ENCODE data around the gene PALM. TPM values are rescaled to one million over a fixed set of nuclear protein-coding genes. Genes with fewer than 3 reads are reported as not detected.

Gene PALM
- total and polyA plus RNA-seq, 5 donors: 30.3 to 84.9 (median 41.5) TPM

DNA sequence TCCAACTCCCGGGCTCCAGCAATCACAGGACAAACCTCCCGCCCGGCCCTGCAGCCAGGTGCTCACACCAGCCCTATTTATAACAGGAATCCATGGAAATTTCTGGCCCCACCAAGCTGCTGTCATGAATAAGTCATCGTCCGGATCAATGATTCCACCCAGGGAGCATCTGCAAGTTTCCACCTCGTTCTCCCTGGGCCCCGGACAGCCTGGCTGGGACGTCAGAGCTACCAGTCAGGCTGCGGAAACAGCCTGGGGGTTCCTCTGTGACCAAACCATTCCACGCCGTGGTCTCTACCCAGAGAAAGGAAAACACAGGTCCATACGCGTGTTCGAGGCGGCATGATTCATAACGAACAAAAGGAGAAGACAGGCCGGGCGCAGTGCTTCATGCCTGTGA lies 67.8 kb downstream of the PALM start:
- H3K27me3 ChIP-seq (ENCODE audit: control insufficient read depth, insufficient read depth): no peaks in the 10 kb centered on the region
- H3K27ac ChIP-seq (ENCODE audit: low read length): no peak overlapping the region
- ATAC-seq (no peak), DNase-seq (no peak)
- H3K9me3 ChIP-seq (ENCODE audit: control insufficient read depth, low read length): no peaks in the 10 kb centered on the region
- H3K4me3 ChIP-seq (ENCODE audit: low read length): no peak overlapping the region
- WGBS: 89% methylated on average over 18 of the region's 18 CpGs
- intact Hi-C loops (cut with DNase I): loop anchor here in 2 of 4 donors (10.0 kb wide), 2 partner anchors 78 to 208 kb away; partner anchors contain the start of genes CFD (in 1 of the 2), ELANE (in 1 of the 2) and WDR18 (in 1 of the 2)
- no peaks in the 10 kb centered on the region for H3K4me1 ChIP-seq (ENCODE audit: control insufficient read depth, insufficient read depth, low read length)

DNA sequence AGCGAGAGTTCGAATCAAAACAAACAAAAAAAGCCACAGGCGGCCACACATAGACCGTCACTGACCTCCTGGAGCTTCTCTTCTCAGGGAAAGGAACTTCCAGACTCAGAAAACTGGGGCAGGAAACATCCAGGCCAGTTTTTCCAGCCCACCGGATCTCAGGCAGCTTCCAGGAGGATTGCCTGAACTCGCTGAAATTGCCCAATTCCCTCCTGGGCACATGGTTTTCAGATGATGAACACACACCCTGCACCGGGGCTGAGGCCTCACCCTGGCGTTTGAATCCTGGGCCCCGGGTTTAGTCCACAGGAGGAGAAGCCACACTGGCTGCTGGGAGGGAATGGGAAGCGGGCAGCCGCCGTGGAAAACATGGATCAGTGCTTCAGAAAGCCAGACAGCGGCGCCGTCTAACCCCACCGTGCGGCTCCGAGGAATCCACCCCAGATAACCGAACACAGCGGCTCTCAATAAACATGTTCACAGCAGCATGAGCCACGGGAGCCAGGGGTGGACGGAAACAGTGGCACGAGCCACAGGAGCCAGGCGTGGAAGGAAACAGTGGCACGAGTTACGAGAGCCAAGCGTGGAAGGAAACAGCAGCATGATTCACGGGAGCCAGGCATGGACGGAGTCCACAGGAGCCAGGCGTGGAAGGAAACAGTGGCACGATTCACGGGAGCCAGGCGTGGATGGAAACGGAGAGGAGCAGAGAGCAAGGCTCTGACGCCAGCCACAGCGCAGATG lies 70.3 kb downstream of the PALM start:
- DNase-seq (peak; percentile 69 to 77 (median 71)), ATAC-seq (peak; percentile 67 to 75)
- intact Hi-C loops (cut with DNase I): loop anchor here in 2 of 4 donors (10.0 kb wide), 2 partner anchors 76 to 206 kb away; partner anchors contain the start of genes CFD (in 1 of the 2), ELANE (in 1 of the 2) and WDR18 (in 1 of the 2)
- Histone ChIP-seq H3K4me1 (ENCODE audit: control insufficient read depth, insufficient read depth, low read length) (no peaks in the 10 kb centered on the region), H3K9me3 (ENCODE audit: control insufficient read depth, low read length) (no peaks in the 10 kb centered on the region), H3K27ac (ENCODE audit: low read length) (peak overlapping the region; percentile 49), H3K4me3 (ENCODE audit: low read length) (no peak overlapping the region), H3K27me3 (ENCODE audit: control insufficient read depth, insufficient read depth) (no peaks in the 10 kb centered on the region)
- WGBS: 37% methylated on average over 36 of the region's 36 CpGs

DNA sequence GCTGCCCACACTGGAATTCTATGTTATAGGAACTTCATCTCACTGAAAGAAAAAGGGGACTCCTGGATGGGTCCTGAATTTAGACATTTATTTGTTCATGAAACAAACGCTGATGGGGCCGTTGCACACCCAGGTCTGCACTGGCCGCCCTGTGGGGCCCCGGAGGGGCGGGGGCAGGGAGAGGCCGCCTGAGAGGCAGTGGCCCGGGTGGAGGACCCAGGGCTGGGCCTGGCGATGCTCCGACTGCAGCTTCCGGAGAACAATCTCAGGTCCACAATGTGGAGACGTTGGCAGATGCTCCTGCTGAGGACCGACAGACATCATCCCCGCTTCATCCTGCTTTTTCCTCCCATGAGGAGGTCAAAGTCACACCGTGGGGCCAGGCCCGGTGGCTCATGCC lies 72.2 kb downstream of the PALM start:
- no peak overlapping the region for H3K4me3 ChIP-seq (ENCODE audit: low read length)
- no peaks in the 10 kb centered on the region for H3K4me1 ChIP-seq (ENCODE audit: control insufficient read depth, insufficient read depth, low read length)
- no peak overlapping the region for H3K27ac ChIP-seq (ENCODE audit: low read length)
- no peak for DNase-seq
- WGBS: 77% methylated on average over 15 of the region's 15 CpGs
- ATAC-seq: no peak
- H3K27me3 ChIP-seq (ENCODE audit: control insufficient read depth, insufficient read depth): no peaks in the 10 kb centered on the region
- intact Hi-C loops (cut with DNase I): no loop called here
- no peaks in the 10 kb centered on the region for H3K9me3 ChIP-seq (ENCODE audit: control insufficient read depth, low read length)

DNA sequence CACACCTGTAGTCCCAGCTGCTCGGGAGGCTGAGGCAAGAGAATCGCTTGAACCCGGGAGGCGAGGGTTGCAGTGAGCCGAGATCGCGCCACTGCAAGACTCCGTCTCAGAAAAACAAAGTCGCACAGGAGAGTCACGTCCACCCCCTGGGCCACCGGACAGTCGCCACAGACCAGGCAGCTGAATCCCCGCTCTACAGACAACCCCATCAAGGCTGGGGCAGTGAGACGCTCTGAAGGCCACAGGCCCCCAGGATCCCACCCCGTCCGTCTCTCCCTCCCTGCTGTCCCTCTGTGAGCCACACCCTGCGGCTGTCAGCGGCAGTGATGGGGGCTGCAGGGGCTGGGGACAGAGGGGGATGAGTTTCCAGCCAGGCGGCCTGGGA lies 73.1 kb downstream of the PALM start:
- Histone ChIP-seq H3K4me3 (ENCODE audit: low read length) (peak overlapping the region; percentile 8), H3K27ac (ENCODE audit: low read length) (peak overlapping the region; percentile 43), H3K9me3 (ENCODE audit: control insufficient read depth, low read length) (no peaks in the 10 kb centered on the region), H3K27me3 (ENCODE audit: control insufficient read depth, insufficient read depth) (no peaks in the 10 kb centered on the region), H3K4me1 (ENCODE audit: control insufficient read depth, insufficient read depth, low read length) (no peaks in the 10 kb centered on the region)
- DNase-seq (no peak), ATAC-seq (peak; percentile 2 to 13)
- intact Hi-C loops (cut with DNase I): no loop called here
- 83% methylated on average over 19 of the region's 19 CpGs for WGBS

DNA sequence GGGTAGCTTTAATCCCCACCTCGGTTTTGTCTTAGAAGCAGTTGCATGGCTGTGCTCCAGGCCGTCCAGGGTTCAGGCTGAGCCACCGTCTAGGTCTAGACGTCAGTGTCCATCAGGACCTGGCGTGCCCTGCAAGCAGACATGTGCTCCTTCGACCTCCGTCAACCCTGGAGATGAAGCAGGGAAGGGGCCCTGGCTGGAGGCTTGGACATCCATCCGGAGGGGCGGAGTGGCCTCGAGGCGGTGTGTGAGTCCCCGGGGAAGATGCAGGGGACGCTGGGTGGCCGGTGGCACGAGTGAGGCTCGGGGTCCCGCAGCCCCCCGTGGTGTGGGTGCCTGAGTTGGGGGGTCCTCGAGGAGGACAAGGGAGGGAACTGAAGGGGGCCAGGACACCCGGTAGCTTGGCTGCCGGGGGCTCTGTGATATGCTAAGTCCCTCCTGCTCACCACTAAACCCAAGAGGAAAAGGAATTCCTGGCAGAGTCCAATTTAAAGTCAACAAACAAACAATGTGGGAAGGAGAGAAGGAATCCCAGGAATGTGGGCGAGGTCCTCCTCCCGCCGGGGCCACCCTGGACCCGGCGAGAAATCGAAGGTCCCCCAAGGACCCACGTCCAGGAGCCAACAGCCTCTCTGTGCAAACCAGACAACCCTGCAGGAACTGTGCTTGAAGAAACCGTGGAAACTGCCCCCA lies 73.6 kb downstream of the PALM start:
- peak overlapping the region; percentile 8 for H3K4me3 ChIP-seq (ENCODE audit: low read length)
- no peaks in the 10 kb centered on the region for H3K9me3 ChIP-seq (ENCODE audit: control insufficient read depth, low read length)
- H3K27ac ChIP-seq (ENCODE audit: low read length): peak overlapping the region; percentile 53
- ATAC-seq (peak; percentile 31 to 68), DNase-seq (peak; percentile 27 to 69 (median 67))
- H3K27me3 ChIP-seq (ENCODE audit: control insufficient read depth, insufficient read depth): no peaks in the 10 kb centered on the region
- intact Hi-C loops (cut with DNase I): no loop called here
- WGBS: 24% methylated on average over 29 of the region's 29 CpGs
- no peaks in the 10 kb centered on the region for H3K4me1 ChIP-seq (ENCODE audit: control insufficient read depth, insufficient read depth, low read length)

DNA sequence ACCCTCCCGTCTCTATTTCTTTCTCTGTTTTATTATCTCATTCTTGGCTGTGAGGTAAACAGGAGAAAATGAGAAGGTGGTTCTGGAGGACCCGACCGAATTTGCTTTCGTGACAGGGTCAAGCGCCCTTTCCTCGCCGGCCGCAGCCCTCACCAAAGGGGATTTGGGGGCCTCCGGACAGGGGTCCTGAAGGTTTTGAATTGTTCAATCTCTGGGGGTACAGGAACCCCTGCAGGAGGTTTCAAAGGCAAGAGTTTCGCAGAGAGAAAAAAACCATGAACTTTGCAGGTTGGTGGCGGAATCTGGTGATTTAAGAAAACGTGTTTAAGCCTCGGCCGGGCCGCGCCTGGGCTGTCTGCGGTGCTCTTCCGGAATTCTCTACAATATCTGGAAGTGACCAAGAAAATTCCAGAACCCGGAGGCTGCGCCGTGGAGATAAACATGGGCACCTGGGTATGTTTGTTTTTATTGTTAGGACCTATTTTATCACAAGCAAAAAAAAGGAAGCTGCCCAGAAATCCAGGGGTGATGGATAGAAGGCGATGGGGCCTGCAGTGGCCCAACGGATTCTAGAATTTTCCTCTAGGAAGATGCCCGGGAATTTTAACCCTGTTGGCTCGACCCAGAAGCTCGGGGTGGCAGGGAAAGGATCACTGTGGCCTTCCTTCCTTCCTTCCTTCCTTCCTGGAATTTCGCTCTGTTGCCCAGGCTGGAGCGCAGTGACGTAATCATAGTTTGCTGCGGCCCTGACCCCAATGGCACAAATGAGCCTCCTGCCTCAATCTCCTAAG lies 74.3 kb downstream of the PALM start:
- ATAC-seq (peak; percentile 27 to 68), DNase-seq (peak in 1 of 3 donors; percentile 31)
- H3K27me3 ChIP-seq (ENCODE audit: control insufficient read depth, insufficient read depth): no peaks in the 10 kb centered on the region
- H3K27ac ChIP-seq (ENCODE audit: low read length): peak overlapping the region; percentile 65
- intact Hi-C loops (cut with DNase I): no loop called here
- H3K4me1 ChIP-seq (ENCODE audit: control insufficient read depth, insufficient read depth, low read length): no peaks in the 10 kb centered on the region
- H3K4me3 ChIP-seq (ENCODE audit: low read length): no peak overlapping the region
- H3K9me3 ChIP-seq (ENCODE audit: control insufficient read depth, low read length): no peaks in the 10 kb centered on the region
- 62% methylated on average over 30 of the region's 30 CpGs for WGBS

DNA sequence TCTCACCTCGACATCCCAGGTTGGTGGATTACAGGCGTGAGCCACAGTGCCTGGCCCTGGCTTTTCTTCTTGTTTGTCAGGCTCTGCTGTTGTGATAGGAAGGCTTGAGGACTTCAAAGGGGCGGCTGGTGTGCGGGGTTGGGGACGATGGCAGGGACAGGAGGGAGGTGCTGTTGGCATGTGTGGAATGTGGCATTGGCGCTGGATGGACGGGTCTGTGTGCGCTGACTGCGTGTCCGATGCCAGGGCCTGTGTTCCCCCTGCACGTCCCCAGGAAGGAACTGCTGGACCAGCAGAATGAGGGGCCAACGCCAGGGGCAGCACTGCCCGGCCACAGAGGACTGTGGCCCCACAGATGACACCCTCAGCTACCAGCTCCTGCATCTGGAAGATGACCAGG lies 75.8 kb downstream of the PALM start:
- ATAC-seq (no peak), DNase-seq (peak in 1 of 3 donors; percentile 60)
- no peaks in the 10 kb centered on the region for H3K9me3 ChIP-seq (ENCODE audit: control insufficient read depth, low read length)
- H3K4me3 ChIP-seq (ENCODE audit: low read length): no peak overlapping the region
- H3K27ac ChIP-seq (ENCODE audit: low read length): no peak overlapping the region
- no peaks in the 10 kb centered on the region for H3K4me1 ChIP-seq (ENCODE audit: control insufficient read depth, insufficient read depth, low read length)
- 61% methylated on average over 13 of the region's 13 CpGs for WGBS
- intact Hi-C loops (cut with DNase I): no loop called here
- no peaks in the 10 kb centered on the region for H3K27me3 ChIP-seq (ENCODE audit: control insufficient read depth, insufficient read depth)

DNA sequence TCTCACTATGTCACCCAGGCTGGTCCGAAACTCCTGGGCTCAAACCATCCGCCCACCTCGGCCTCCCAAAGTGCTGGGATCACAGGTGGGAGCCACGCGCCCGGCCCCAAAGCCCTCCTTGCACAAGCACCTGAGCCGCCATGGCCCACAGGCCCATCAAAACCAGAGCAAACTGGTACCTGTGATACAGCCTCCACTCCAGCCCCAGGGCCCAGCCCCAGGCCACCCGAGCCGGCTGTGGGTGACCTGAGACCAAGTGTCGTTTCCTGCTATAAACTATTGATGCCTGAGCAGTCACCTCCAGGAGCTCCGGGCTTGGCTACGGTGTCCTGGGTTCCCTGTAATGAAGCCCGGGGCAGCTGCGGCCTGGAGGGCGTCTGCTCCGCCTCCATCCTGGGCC lies 78.8 kb downstream of the PALM start:
- DNase-seq (no peak), ATAC-seq (no peak)
- Histone ChIP-seq H3K9me3 (ENCODE audit: control insufficient read depth, low read length) (no peaks in the 10 kb centered on the region), H3K27me3 (ENCODE audit: control insufficient read depth, insufficient read depth) (no peaks in the 10 kb centered on the region), H3K4me1 (ENCODE audit: control insufficient read depth, insufficient read depth, low read length) (no peaks in the 10 kb centered on the region), H3K4me3 (ENCODE audit: low read length) (no peak overlapping the region), H3K27ac (ENCODE audit: low read length) (peak overlapping the region; percentile 34)
- WGBS: 90% methylated on average over 16 of the region's 16 CpGs
- intact Hi-C loops (cut with DNase I): no loop called here

DNA sequence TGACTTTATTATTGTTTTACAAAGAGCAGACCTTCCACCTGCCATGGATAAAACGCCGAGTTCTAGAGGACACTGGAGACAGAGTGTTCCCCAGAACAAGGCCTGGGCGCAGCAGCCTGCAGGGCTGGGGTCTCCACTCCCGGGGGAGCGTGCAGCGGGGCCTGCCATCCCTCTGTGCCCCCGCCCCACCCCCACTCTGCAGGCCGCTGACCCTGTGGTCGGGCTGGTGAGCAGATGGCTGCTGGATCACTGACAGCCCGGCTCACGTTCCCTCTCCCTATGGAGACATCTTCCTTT lies 79.9 kb downstream of the PALM start:
- Histone ChIP-seq H3K9me3 (ENCODE audit: control insufficient read depth, low read length) (no peaks in the 10 kb centered on the region), H3K4me1 (ENCODE audit: control insufficient read depth, insufficient read depth, low read length) (no peaks in the 10 kb centered on the region), H3K27ac (ENCODE audit: low read length) (peak overlapping the region; percentile 78), H3K27me3 (ENCODE audit: control insufficient read depth, insufficient read depth) (no peaks in the 10 kb centered on the region), H3K4me3 (ENCODE audit: low read length) (no peak overlapping the region)
- intact Hi-C loops (cut with DNase I): no loop called here
- WGBS: 59% methylated on average over 11 of the region's 11 CpGs
- DNase-seq: no peak
- ATAC-seq: peak in 1 of 2 donors; percentile 28

DNA sequence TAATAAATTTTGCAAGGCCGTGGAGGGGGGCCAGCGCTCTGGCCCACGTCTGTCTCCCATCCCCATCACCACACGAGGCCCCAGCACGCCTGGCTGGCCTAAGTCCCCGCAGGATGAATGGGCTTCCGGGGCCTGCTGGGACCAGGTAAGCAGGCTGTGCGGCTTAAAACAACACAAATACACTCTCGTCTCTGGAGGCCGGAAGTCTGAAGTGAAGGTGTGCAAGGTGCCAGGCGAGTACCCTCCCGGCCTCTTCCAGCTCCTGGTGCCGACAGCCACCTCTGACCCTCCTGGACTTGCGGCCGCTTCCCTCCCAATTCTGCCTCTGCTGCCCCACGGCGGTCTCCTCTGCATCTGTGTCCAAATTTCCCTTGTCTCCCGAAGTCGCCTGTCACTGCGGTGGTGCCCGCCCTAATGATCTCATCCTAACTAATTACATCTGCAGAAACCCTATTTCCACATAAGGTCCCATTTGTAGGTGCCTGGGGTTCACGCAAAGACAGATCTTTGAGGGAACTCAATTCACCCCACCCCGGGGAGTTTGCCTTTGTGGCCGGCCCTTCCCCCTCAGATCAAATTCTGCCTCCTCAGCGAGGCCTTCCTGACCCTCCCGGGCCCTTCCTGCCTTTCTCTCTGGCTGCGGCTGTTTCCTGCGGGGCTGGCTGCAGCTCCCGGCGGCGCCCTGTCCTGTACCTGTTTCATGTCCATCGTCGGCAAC lies 80.4 kb downstream of the PALM start:
- 40% methylated on average over 33 of the region's 33 CpGs for WGBS
- Histone ChIP-seq H3K4me3 (ENCODE audit: low read length) (no peak overlapping the region), H3K4me1 (ENCODE audit: control insufficient read depth, insufficient read depth, low read length) (no peaks in the 10 kb centered on the region), H3K27ac (ENCODE audit: low read length) (peak overlapping the region; percentile 78), H3K9me3 (ENCODE audit: control insufficient read depth, low read length) (no peaks in the 10 kb centered on the region), H3K27me3 (ENCODE audit: control insufficient read depth, insufficient read depth) (no peaks in the 10 kb centered on the region)
- DNase-seq (peak in 2 of 3 donors; percentile 59 to 75), ATAC-seq (peak; percentile 68 to 83)
- intact Hi-C loops (cut with DNase I): no loop called here
